ENCODE results near the gene POLR1E. TPM values are rescaled to one million over a fixed set of nuclear protein-coding genes. Genes with fewer than 3 reads are reported as not detected.

The POLR1E gene
- total and polyA plus RNA-seq, 9 of the 15 experiments (the other 6 are each of a cell fraction or from before 2014, with no cell fraction given), result 18.9 to 102 (median 74.4) TPM

DNA sequence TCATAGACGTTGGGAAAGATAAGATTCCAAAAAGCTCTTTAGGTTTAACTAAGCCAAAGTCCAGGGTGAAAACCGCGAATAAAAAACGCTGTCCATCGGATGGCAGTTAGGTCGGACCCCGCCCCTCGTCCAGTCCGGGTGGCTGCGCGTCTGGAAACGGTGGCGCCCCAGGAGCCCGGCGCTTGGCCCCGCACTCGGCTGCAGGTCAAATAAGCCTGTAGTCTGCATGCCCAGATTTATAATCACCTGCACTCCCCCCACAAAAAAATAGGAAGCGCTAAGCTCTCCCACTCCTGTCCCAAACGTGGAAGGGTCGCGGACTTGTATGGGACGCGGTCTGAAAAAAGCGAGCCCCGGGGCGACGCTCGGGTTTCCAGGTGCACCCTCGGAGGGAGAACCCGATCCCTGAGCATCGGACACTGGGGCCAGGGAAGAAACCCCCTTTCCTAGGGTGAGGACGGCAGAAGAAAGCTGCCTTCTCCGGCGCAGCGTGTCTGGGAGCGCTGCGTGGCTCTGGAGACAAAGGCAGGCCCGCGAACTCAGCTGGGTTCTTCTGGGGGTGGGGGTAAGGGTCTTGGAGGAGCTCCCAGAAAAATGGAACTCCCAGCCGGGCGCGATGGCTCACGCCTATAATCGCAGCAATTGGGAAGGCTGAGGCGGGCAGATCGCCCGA is 19.6 kb upstream of the POLR1E start (continued):
- TF ChIP-seq, protein P1, sequence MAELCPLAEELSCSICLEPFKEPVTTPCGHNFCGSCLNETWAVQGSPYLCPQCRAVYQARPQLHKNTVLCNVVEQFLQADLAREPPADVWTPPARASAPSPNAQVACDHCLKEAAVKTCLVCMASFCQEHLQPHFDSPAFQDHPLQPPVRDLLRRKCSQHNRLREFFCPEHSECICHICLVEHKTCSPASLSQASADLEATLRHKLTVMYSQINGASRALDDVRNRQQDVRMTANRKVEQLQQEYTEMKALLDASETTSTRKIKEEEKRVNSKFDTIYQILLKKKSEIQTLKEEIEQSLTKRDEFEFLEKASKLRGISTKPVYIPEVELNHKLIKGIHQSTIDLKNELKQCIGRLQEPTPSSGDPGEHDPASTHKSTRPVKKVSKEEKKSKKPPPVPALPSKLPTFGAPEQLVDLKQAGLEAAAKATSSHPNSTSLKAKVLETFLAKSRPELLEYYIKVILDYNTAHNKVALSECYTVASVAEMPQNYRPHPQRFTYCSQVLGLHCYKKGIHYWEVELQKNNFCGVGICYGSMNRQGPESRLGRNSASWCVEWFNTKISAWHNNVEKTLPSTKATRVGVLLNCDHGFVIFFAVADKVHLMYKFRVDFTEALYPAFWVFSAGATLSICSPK (IDR thresholded peaks at IDR 0.05; ENCODE audit: borderline replicate concordance), result no peak
- no peak for TF ChIP-seq CLOCK (CRISPR knock-in tag; IDR thresholded peaks at IDR 0.05; ENCODE audit: borderline replicate concordance)
- 0 out of 2 replicates have a peak, but pooled peaks have one; percentile 21 for TF ChIP-seq ZNF644 (tag; IDR thresholded peaks at IDR 0.05; ENCODE audit: low read depth)
- no peak for TF ChIP-seq SMARCC2 (IDR thresholded peaks at IDR 0.05; ENCODE audit: low read depth)
- TF ChIP-seq FOS (IDR thresholded peaks at IDR 0.05; ENCODE audit: extremely low read depth, insufficient read length), result no peak
- TF ChIP-seq HDAC1 (IDR thresholded peaks at IDR 0.05), result peak in 1 of 2 experiments; percentile 14; a peak in 1 of 4 replicates
- TF ChIP-seq CTBP1 (IDR thresholded peaks at IDR 0.05; ENCODE audit: borderline replicate concordance), result 0 out of 2 replicates have a peak, but pooled peaks have one; percentile 60
- TF ChIP-seq, protein P2, sequence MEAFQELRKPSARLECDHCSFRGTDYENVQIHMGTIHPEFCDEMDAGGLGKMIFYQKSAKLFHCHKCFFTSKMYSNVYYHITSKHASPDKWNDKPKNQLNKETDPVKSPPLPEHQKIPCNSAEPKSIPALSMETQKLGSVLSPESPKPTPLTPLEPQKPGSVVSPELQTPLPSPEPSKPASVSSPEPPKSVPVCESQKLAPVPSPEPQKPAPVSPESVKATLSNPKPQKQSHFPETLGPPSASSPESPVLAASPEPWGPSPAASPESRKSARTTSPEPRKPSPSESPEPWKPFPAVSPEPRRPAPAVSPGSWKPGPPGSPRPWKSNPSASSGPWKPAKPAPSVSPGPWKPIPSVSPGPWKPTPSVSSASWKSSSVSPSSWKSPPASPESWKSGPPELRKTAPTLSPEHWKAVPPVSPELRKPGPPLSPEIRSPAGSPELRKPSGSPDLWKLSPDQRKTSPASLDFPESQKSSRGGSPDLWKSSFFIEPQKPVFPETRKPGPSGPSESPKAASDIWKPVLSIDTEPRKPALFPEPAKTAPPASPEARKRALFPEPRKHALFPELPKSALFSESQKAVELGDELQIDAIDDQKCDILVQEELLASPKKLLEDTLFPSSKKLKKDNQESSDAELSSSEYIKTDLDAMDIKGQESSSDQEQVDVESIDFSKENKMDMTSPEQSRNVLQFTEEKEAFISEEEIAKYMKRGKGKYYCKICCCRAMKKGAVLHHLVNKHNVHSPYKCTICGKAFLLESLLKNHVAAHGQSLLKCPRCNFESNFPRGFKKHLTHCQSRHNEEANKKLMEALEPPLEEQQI (IDR thresholded peaks at IDR 0.05), result no peak
- no peak for TF ChIP-seq TAF9B (IDR thresholded peaks at IDR 0.05; ENCODE audit: partially characterized antibody)
- TF ChIP-seq PML (IDR thresholded peaks at IDR 0.05; ENCODE audit: low read length), result no peak; the same call in 1 of the 2 replicates
- TF ChIP-seq, protein P3, sequence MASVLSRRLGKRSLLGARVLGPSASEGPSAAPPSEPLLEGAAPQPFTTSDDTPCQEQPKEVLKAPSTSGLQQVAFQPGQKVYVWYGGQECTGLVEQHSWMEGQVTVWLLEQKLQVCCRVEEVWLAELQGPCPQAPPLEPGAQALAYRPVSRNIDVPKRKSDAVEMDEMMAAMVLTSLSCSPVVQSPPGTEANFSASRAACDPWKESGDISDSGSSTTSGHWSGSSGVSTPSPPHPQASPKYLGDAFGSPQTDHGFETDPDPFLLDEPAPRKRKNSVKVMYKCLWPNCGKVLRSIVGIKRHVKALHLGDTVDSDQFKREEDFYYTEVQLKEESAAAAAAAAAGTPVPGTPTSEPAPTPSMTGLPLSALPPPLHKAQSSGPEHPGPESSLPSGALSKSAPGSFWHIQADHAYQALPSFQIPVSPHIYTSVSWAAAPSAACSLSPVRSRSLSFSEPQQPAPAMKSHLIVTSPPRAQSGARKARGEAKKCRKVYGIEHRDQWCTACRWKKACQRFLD (CRISPR knock-in tag; IDR thresholded peaks at IDR 0.05), result peak; percentile 74; the same call in 1 of the 2 replicates
- no peak for TF ChIP-seq TAF15 (IDR thresholded peaks at IDR 0.05; ENCODE audit: low read depth, low read length)
- TF ChIP-seq MYC (IDR thresholded peaks at IDR 0.05; ENCODE audit: low read depth, low read length), result 0 out of 2 replicates have a peak, but pooled peaks have one; percentile 48
- no peak; the same call in 1 of the 2 replicates for TF ChIP-seq MYC (CRISPR knock-in tag; IDR thresholded peaks at IDR 0.05; ENCODE audit: borderline replicate concordance, low read depth)
- no peak for TF ChIP-seq SIN3B (IDR thresholded peaks at IDR 0.05; ENCODE audit: low read depth)
- no peak for TF ChIP-seq NCOA4 (IDR thresholded peaks at IDR 0.05; ENCODE audit: partially characterized antibody)
- TF ChIP-seq TEAD1 (CRISPR knock-in tag; IDR thresholded peaks at IDR 0.05), result no peak
- TF ChIP-seq ZNF586 (CRISPR knock-in tag; conservative IDR thresholded peaks at IDR 0.05), result no peak
- no peak for TF ChIP-seq ZNF79 (CRISPR knock-in tag; IDR thresholded peaks at IDR 0.05; ENCODE audit: low read depth)
- no peak for TF ChIP-seq MIER1 (IDR thresholded peaks at IDR 0.05; ENCODE audit: low read depth)

All from K562 (cell line).